Esophagus squamous epithelium (tissue), 4 donors: ENCODE results near the gene HLA-E.

Experiments
- CTCF ChIP-seq, 6 experiments: fragments of 450-650 bp in 4 of 6; fragments of 200-600 bp in 2 of 6; sonication (generic) in 2 of 6; IDR thresholded peaks; one replicate each; pipeline ENCODE4 v1.5.1; 2016 to 2019; ENCODE audit warnings: antibody characterized with exemption in 6 of 6, mild to moderate bottlenecking in 4 of 6, moderate library complexity in 4 of 6
- POLR2A ChIP-seq, 4 donors: fragments of 450-650 bp; IDR thresholded peaks; one replicate each; pipeline ENCODE4 v1.6.1; 2017; ENCODE audit warnings: antibody characterized with exemption in 4 of 4, mild to moderate bottlenecking in 4 of 4, moderate library complexity in 3 of 4

DNA sequence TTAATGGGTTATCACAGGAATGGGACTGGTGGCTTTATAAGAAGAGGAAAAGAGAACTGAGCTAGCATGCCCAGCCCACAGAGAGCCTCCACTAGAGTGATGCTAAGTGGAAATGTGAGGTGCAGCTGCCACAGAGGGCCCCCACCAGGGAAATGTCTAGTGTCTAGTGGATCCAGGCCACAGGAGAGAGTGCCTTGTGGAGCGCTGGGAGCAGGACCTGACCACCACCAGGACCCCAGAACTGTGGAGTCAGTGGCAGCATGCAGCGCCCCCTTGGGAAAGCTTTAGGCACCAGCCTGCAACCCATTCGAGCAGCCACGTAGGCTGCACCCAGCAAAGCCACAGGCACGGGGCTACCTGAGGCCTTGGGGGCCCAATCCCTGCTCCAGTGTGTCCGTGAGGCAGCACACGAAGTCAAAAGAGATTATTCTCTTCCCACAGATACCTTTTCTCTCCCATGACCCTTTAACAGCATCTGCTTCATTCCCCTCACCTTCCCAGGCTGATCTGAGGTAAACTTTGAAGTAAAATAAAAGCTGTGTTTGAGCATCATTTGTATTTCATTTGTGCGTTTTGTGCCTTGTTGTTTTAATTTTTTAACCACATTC is 4.4 kb downstream of the HLA-E start:
- TF ChIP-seq CTCF (IDR thresholded peaks at IDR 0.05) (no peak), POLR2A (IDR thresholded peaks at IDR 0.05) (no peak)
